ENCODE measurements around the gene NFIB. TPM values are rescaled to one million over a fixed set of nuclear protein-coding genes. Genes with fewer than 3 reads are reported as not detected.

Gene NFIB
- total RNA-seq, 2 donors from 2014 or later: 74.4 to 80.1 TPM

- Histone ChIP-seq H3K9me3 (no peaks in the 10 kb centered on the region), H3K4me1 (no peaks in the 10 kb centered on the region), H3K27ac (no peak overlapping the region), H3K4me3 (no peak overlapping the region), H3K27me3 (no peaks in the 10 kb centered on the region), H3K36me3 (no peaks in the 10 kb centered on the region)
- no peak for DNase-seq (ENCODE audit: low spot score)
- no peak for TF ChIP-seq CTCF (IDR thresholded peaks at IDR 0.05)
These were observed 231.2 kb downstream of the NFIB start for GRCh38 chr9:14082732-14083131.

- no peak for TF ChIP-seq CTCF (IDR thresholded peaks at IDR 0.05)
- Histone ChIP-seq H3K27me3 (no peaks in the 10 kb centered on the region), H3K9me3 (no peaks in the 10 kb centered on the region), H3K36me3 (no peaks in the 10 kb centered on the region), H3K4me1 (no peaks in the 10 kb centered on the region), H3K4me3 (no peak overlapping the region), H3K27ac (no peak overlapping the region)
- no peak for DNase-seq (ENCODE audit: low spot score)
These were observed 232.2 kb downstream of the NFIB start for GRCh38 chr9:14081745-14082144.

DNA sequence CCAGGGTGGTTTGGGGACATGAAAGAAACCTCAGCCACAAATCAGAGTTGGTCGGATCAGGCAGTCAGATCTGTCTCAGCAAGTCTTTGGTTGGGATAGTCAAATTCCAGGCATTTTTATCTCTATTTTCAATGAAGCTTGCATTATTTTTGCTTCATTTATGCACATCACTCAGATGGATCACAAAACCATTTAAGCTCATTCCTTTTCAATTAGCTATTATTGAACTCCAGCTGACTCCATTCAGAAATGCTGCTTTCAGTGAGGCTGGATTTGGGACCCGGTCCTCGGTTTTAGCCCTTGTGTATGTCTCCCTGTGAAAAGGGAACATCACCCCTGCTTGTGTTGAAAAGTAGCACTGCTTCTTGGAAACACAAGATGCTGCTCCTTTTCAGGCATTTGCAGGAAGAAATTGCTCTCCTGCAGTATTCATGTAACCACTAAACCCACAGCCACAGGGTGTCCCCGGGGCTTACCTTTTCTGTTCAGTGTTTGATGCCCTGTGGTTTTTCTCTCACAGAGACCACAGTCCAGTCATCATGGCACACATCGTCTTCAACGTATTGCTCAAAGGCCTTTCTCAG is 232.9 kb downstream of the NFIB start:
- H3K27me3 ChIP-seq: no peaks in the 10 kb centered on the region
- H3K4me3 ChIP-seq: no peak overlapping the region
- H3K9me3 ChIP-seq: no peaks in the 10 kb centered on the region
- H3K27ac ChIP-seq: no peak overlapping the region
- no peak for DNase-seq (ENCODE audit: low spot score)
- TF ChIP-seq CTCF (IDR thresholded peaks at IDR 0.05): no peak
- no peaks in the 10 kb centered on the region for H3K4me1 ChIP-seq
- no peaks in the 10 kb centered on the region for H3K36me3 ChIP-seq

- H3K4me3 ChIP-seq: no peak overlapping the region
- H3K4me1 ChIP-seq: no peaks in the 10 kb centered on the region
- DNase-seq (ENCODE audit: low spot score): no peak
- H3K9me3 ChIP-seq: no peaks in the 10 kb centered on the region
- no peak for TF ChIP-seq CTCF (IDR thresholded peaks at IDR 0.05)
- H3K27me3 ChIP-seq: no peaks in the 10 kb centered on the region
- no peak overlapping the region for H3K27ac ChIP-seq
- H3K36me3 ChIP-seq: no peaks in the 10 kb centered on the region
These were observed 234.5 kb downstream of the NFIB start for GRCh38 chr9:14079440-14079839.

DNA sequence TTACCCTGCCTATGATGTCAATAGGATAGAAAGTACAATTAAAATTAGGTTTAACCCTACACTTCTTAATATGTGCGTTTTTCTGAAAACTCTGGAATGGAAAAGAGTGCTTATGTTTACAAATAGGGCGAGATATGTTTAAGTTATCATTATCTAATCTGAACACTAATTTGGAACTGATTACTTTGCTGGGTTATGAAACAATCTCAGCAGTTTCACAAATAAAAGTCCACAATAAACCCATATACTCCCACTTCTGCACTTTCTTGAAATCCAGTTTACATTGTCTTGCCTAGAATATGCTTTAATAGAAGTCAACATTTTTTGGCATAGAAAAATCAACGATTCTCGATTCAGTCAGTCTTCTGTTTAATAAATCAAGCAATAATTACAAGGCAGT is 236.3 kb downstream of the NFIB start:
- DNase-seq (ENCODE audit: low spot score): no peak
- no peaks in the 10 kb centered on the region for H3K9me3 ChIP-seq
- no peak overlapping the region for H3K4me3 ChIP-seq
- no peak for TF ChIP-seq CTCF (IDR thresholded peaks at IDR 0.05)
- no peaks in the 10 kb centered on the region for H3K4me1 ChIP-seq
- H3K36me3 ChIP-seq: no peaks in the 10 kb centered on the region
- no peak overlapping the region for H3K27ac ChIP-seq
- no peaks in the 10 kb centered on the region for H3K27me3 ChIP-seq

DNA sequence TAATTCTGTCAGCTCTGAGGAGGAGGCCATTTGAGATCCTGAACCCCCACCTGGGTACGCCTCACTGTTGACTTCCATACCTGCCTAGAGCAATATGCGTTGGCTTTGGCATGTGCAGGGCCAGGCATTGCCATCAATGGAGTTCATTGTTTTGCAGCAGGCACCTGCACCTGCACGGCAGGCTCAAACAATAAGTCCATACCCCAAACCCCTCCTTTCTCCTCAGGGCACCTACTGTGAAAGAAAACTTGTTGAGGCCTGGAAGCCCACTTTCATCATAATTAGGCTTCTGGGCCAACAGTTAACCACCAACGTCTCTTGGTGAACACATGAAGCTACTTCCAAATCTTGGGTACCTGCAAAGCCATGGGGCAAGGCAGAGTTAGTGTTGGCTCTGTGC is 238.7 kb downstream of the NFIB start:
- Histone ChIP-seq H3K36me3 (no peaks in the 10 kb centered on the region), H3K27me3 (no peaks in the 10 kb centered on the region), H3K4me1 (no peaks in the 10 kb centered on the region), H3K9me3 (no peaks in the 10 kb centered on the region), H3K4me3 (no peak overlapping the region), H3K27ac (no peak overlapping the region)
- no peak for TF ChIP-seq CTCF (IDR thresholded peaks at IDR 0.05)
- DNase-seq (ENCODE audit: low spot score): no peak
